Mesendoderm (in vitro differentiated cells): ENCODE results near the gene FAM53B.

Experiments used
- DNase-seq: peaks from one replicate; pipeline ENCODE4 v3.0.0; 2013
- H2AK5ac ChIP-seq: 2 replicates; pipeline ENCODE4 v1.6.1; 2013; ENCODE audit warnings: low read length, inconsistent platforms
- H2BK120ac ChIP-seq: 2 replicates; pipeline ENCODE4 v1.6.1; 2013; ENCODE audit warnings: low read depth, mild to moderate bottlenecking, low read length, moderate library complexity, mixed read lengths
- H2BK15ac ChIP-seq: replicated peaks from 2 replicates; pipeline ENCODE4 v1.6.1; 2013; ENCODE audit warnings: low read depth, mild to moderate bottlenecking, moderate library complexity
- H2BK5ac ChIP-seq: 2 replicates; pipeline ENCODE4 v1.6.1; 2013; ENCODE audit warnings: low read length, inconsistent platforms
- H3K18ac ChIP-seq: 2 replicates; pipeline ENCODE4 v1.6.1; 2013; ENCODE audit warnings: mild to moderate bottlenecking, low read length, mixed read lengths
- H3K23ac ChIP-seq: one replicate; pipeline ENCODE4 v1.6.1; 2013; ENCODE audit warnings: low read length
- H3K27ac ChIP-seq: 2 replicates; pipeline ENCODE4 v1.5.1; 2013; ENCODE audit warnings: low read depth, mild to moderate bottlenecking, inconsistent platforms, low read length, moderate library complexity
- H3K27me3 ChIP-seq: 2 replicates; pipeline ENCODE4 v1.6.1; 2013; ENCODE audit warnings: low read length, control low read depth, mild to moderate bottlenecking, inconsistent platforms; ENCODE audit not compliant: insufficient read depth, poor library complexity
- H3K36me3 ChIP-seq: 2 replicates; pipeline ENCODE4 v1.6.1; 2013; ENCODE audit warnings: low read length, inconsistent platforms; ENCODE audit not compliant: control insufficient read depth, insufficient read depth
- H3K4ac ChIP-seq: one replicate; pipeline ENCODE4 v1.6.1; 2013; ENCODE audit warnings: low read depth, mild to moderate bottlenecking, low read length, moderate library complexity
- H3K4me1 ChIP-seq: 2 replicates; pipeline ENCODE4 v1.6.1; 2013; ENCODE audit warnings: low read depth, low read length, inconsistent platforms; ENCODE audit not compliant: control insufficient read depth
- H3K4me2 ChIP-seq: 2 replicates; pipeline ENCODE4 v1.6.1; 2013; ENCODE audit warnings: low read length
- H3K4me3 ChIP-seq: 2 replicates; pipeline ENCODE4 v1.5.1; 2013; ENCODE audit warnings: mild to moderate bottlenecking, low read length
- H3K56ac ChIP-seq: one replicate; pipeline ENCODE4 v1.6.1; 2013; ENCODE audit warnings: low read length
- H3K79me1 ChIP-seq: 2 replicates; pipeline ENCODE4 v1.6.1; 2013; ENCODE audit warnings: low read length, inconsistent platforms
- H3K79me2 ChIP-seq: 2 replicates; pipeline ENCODE4 v1.6.1; 2013; ENCODE audit warnings: mild to moderate bottlenecking, low read length; ENCODE audit not compliant: control insufficient read depth, insufficient read depth
- H3K9ac ChIP-seq: 2 replicates; pipeline ENCODE4 v1.6.1; 2013; ENCODE audit warnings: low read length, inconsistent platforms
- H4K5ac ChIP-seq: one replicate; pipeline ENCODE4 v1.6.1; 2013; ENCODE audit warnings: low read length
- H4K8ac ChIP-seq: one replicate; pipeline ENCODE4 v1.6.1; 2013; ENCODE audit warnings: low read depth, mild to moderate bottlenecking, control low read depth, low read length, moderate library complexity
- WGBS: extraction: QIAGEN DNeasy Blood & Tissue Kit; methylation state at CpG from one replicate; pipeline ENCODE4 v1.1.7; 2013; ENCODE audit warnings: low lambda C conversion rate, missing lambda C conversion rate; ENCODE audit not compliant: insufficient coverage; ENCODE audit errors: extremely low coverage; 5-methylcytosine and 5-hydroxymethylcytosine counted together

The FAM53B gene

DNA sequence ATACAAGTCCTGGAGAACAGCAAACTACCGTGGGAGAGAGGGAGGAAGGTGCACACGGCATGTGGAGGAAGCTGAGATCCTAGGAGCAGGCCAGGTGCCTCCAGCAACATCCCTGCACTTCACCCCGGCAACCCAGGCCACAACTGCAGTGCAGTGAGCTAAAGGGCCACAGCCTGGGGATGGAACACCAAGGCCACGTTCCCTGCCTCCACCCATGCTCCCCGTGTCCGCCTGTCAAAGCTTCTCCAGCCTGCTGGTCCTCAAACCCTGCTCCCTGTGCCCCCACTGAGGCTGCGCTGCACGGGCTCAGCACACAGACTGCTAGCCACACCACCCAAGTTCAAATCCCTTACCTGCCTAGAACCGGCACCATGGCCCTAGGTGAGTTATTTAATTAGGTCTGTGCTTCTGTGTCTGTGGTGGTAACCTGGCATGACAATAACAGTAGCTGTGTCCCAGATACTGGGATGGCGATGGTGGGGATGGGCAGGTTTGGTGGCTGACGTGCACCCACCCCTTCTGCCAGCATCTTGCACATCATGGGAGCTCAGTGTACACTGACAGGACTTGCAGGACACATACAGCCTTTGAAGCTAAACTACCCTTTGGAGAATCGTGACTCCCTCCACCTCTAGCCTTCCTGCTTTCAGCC, 85.5 kb downstream of the FAM53B start:
- no peak overlapping the region for H2AK5ac ChIP-seq
- H3K79me2 ChIP-seq: no peaks in the 10 kb centered on the region
- no peak overlapping the region for H3K4me2 ChIP-seq
- H2BK15ac ChIP-seq: no peak overlapping the region
- no peak overlapping the region for H3K4me3 ChIP-seq
- WGBS: no CpG with 5 or more reads among the region's 12 CpGs
- no peak overlapping the region for H4K8ac ChIP-seq
- no peak overlapping the region for H3K56ac ChIP-seq
- no peak overlapping the region for H3K4ac ChIP-seq
- no peak overlapping the region for H2BK120ac ChIP-seq
- no peaks in the 10 kb centered on the region for H3K27me3 ChIP-seq
- no peak for DNase-seq
- no peak overlapping the region for H3K27ac ChIP-seq
- no peak overlapping the region for H3K9ac ChIP-seq
- H3K18ac ChIP-seq: no peak overlapping the region
- H2BK5ac ChIP-seq: no peak overlapping the region
- no peak overlapping the region for H3K23ac ChIP-seq
- H3K4me1 ChIP-seq: no peaks in the 10 kb centered on the region
- H4K5ac ChIP-seq: no peak overlapping the region
- no peaks in the 10 kb centered on the region for H3K36me3 ChIP-seq
- H3K79me1 ChIP-seq: peaks cover 4% of the 10 kb centered on the region

GRCh38 chr10:124657806-124658205, 86.4 kb downstream of the FAM53B start:
- no peak overlapping the region for H2BK120ac ChIP-seq
- H4K5ac ChIP-seq: no peak overlapping the region
- no peak for DNase-seq
- no peak overlapping the region for H3K27ac ChIP-seq
- no CpG with 5 or more reads among the region's 9 CpGs for WGBS
- H3K36me3 ChIP-seq: no peaks in the 10 kb centered on the region
- no peak overlapping the region for H2AK5ac ChIP-seq
- H3K56ac ChIP-seq: no peak overlapping the region
- H3K79me1 ChIP-seq: peaks cover 3% of the 10 kb centered on the region
- no peak overlapping the region for H3K18ac ChIP-seq
- no peak overlapping the region for H3K23ac ChIP-seq
- no peak overlapping the region for H2BK15ac ChIP-seq
- H3K4me1 ChIP-seq: no peaks in the 10 kb centered on the region
- H3K4me2 ChIP-seq: no peak overlapping the region
- H3K4ac ChIP-seq: no peak overlapping the region
- no peak overlapping the region for H4K8ac ChIP-seq
- H3K27me3 ChIP-seq: no peaks in the 10 kb centered on the region
- H3K4me3 ChIP-seq: no peak overlapping the region
- no peak overlapping the region for H3K9ac ChIP-seq
- H2BK5ac ChIP-seq: no peak overlapping the region
- no peaks in the 10 kb centered on the region for H3K79me2 ChIP-seq

DNA sequence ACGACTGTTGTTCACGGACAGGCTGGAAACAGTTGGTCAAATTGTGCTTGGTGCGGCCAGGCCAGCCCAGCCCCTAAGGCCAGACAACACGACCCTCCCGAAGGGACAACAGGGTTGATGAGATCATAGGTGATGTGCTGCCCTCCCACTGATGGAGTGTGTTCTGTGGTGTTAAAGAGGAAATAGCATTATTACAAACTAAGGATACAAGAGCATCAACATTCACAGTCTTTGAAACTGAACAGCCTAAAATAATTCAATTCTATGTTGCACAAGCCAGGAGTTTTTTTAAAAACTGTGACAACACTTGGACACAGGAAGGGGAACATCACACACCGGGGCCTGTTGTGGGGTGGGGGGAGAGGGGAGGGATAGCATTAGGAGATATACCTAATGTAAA, 87.6 kb downstream of the FAM53B start:
- Histone ChIP-seq H2BK120ac (no peak overlapping the region), H3K36me3 (no peaks in the 10 kb centered on the region), H2BK15ac (no peak overlapping the region), H3K56ac (no peak overlapping the region), H3K23ac (no peak overlapping the region), H3K4me1 (no peaks in the 10 kb centered on the region), H3K18ac (no peak overlapping the region), H3K27ac (no peak overlapping the region), H4K5ac (no peak overlapping the region), H3K27me3 (no peaks in the 10 kb centered on the region), H3K79me2 (no peaks in the 10 kb centered on the region), H3K4me3 (no peak overlapping the region), H2AK5ac (no peak overlapping the region), H4K8ac (no peak overlapping the region), H2BK5ac (no peak overlapping the region), H3K9ac (no peak overlapping the region), H3K79me1 (peaks cover 2% of the 10 kb centered on the region), H3K4me2 (no peak overlapping the region), H3K4ac (no peak overlapping the region)
- WGBS: no CpG with 5 or more reads among the region's 6 CpGs
- no peak for DNase-seq

DNA sequence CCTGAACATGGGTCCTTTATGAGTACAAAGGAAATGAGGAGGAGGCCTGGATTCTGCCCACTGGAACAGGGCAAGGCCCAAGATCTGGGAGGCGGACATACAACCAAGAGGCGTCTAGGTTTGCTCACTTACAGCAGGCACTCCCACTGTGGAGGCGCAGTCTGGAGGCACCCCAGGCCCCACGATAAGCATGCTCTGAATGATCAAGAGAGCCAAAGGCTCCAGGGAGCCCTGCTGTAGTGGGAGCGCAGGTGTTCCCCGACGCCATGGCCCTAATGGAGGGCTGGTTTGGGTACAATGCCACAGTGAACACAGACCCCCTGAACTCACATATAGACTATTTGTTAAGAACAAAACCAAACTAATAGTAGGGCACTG, 88.1 kb downstream of the FAM53B start:
- no CpG with 5 or more reads among the region's 7 CpGs for WGBS
- Histone ChIP-seq H3K27ac (no peak overlapping the region), H3K4me3 (no peak overlapping the region), H4K5ac (no peak overlapping the region), H3K4me2 (no peak overlapping the region), H3K27me3 (no peaks in the 10 kb centered on the region), H3K18ac (no peak overlapping the region), H3K36me3 (no peaks in the 10 kb centered on the region), H3K4me1 (no peaks in the 10 kb centered on the region), H3K23ac (no peak overlapping the region), H2BK5ac (no peak overlapping the region), H2BK120ac (no peak overlapping the region), H4K8ac (no peak overlapping the region), H3K79me2 (no peaks in the 10 kb centered on the region), H2AK5ac (no peak overlapping the region), H2BK15ac (no peak overlapping the region), H3K79me1 (peaks cover 2% of the 10 kb centered on the region), H3K56ac (no peak overlapping the region), H3K9ac (no peak overlapping the region), H3K4ac (no peak overlapping the region)
- DNase-seq: no peak

DNA sequence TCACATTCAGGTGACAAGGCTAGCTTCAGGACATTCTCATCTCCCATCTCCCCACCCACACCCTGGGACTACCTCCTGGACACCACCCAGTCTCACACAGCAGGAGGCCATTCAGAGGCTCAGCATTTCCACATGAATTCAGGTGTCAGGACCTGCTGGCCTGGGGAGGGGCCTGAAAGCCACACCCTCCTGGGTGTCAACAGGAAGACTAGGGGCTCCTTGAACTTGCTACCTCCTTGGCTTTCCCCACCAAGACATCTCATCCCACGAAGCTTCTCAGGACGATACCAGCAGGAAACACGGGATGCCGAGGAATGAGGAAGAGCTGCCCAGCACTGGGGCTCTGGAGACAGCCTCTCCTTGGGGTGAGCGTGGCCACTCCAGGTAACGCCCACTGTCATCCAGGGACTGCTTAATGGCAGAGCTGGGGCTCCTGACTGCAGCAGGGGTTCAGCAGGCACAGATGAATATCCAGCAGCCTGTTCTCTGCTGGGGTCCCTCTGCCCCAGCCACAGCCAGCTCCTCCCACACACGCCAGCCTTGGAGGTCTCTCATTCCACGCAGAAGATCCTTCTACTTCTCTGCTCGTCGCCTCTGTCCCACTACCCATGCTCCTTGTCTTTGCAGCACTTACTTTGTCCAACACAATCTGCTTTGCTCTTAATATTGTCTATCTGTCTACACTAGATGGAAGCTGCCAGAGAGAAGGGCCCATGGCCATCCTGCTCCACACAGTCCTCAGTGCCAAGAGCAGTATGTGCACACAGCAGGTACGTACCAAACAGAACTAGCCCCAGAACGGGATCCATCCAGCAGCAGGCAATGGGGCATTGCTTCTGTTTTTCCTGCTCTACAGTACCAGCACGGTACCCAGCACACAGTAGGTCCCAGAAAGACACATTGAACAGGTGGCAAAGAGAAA, 88.7 kb downstream of the FAM53B start:
- Histone ChIP-seq H3K9ac (no peak overlapping the region), H3K56ac (no peak overlapping the region), H3K27me3 (no peaks in the 10 kb centered on the region), H3K79me1 (peaks cover 2% of the 10 kb centered on the region), H2BK5ac (no peak overlapping the region), H3K4ac (no peak overlapping the region), H4K8ac (no peak overlapping the region), H3K4me3 (no peak overlapping the region), H3K79me2 (no peaks in the 10 kb centered on the region), H3K23ac (no peak overlapping the region), H3K27ac (no peak overlapping the region), H3K18ac (no peak overlapping the region), H4K5ac (no peak overlapping the region), H2BK120ac (no peak overlapping the region), H3K4me1 (peaks cover 2% of the 10 kb centered on the region), H2BK15ac (no peak overlapping the region), H2AK5ac (no peak overlapping the region), H3K36me3 (no peaks in the 10 kb centered on the region), H3K4me2 (no peak overlapping the region)
- DNase-seq: no peak
- WGBS: no CpG with 5 or more reads among the region's 13 CpGs
